Stimulated activated CD4-positive, alpha-beta T cell treated with anti-CD3 and anti-CD28 coated beads, TNF-alpha, amount 100 ng/mL, for 1 hour (primary cell): ENCODE data around the gene SLC38A3.

ENCODE experiments used
- DNase-seq, 3 donors: peaks; one replicate each; pipeline ENCODE4 v3.0.0-alpha.2; 2020; ENCODE audit warnings: low read depth in 3 of 3, low spot score in 1 of 3

The SLC38A3 gene

DNA sequence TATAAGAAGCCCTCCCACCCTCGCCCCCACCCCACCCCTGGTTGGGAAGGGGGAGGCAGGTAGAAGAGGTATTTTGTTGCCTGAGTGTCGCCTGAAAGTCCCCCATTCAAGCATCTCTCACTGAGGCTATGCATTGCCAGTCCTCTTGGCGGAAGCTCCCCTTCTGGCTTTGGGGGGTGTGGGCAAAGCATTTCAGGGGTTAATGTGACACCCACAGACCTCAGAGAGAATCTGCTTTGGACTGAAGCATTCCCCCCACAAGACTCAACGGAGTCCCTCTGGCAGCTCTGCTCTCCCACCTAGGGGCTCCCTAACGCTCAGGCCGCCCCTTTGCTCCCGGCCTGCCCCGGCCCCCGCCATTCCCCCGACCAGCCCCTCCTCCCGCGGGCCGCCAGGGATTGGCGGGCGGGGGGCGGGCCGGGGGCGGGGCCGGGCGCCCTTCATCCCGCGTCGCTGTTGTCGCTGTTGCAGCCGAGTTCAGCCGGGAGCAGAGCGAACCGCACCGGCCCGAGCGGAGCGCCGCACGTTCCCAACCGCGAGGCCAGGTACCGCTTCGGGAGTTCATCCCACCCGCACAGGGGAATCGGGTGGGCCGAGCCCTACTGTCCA is at the start of gene SLC38A3:
SLC38A3 (plus strand) TSS at position 468 of the 609 bp plus-strand sequence. CDS start 8,929 bp downstream, outside the sequence.
- DNase-seq, result no peak

DNA sequence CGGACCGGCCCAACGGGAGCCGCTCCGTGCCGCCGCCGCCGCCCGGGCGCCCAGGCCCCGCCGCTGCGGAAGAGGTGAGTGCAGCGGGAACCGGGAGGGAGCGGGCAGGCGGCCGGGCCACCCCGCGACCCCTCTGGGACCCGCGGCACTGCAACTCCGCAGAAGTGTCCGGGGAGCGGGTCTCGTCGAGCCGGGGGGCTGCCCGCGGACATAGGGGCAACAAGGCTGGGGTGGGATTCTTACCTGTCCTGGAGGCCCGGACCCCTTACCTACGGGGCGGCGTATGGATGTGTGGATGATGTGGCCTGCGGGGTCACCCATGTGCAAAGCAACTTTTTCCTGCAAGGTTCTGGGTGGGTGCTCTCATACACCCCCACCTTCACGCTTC is 49.6 kb upstream of the SLC38A3 start:
- no peak for DNase-seq

DNA sequence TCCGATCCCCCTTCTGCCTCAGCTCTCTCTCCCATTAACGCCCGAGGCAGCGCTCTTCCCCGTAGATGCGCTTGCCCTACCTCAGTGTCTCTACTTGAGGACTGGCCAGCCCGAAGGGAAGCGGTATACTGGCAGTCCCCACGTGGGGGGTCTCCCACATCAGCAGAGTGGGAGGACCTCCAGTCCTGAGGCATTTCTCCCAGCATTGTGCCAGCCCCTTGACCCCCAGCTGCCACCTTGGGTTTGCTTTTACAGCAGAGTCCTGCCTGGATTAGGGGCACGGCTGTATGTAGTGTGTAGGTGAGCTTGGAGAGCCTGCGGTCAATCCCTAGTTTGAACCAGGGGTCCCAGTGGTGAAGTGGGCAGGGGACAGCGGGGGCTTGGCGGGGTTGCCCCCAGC is 49.2 kb upstream of the SLC38A3 start:
- DNase-seq, result no peak

DNA sequence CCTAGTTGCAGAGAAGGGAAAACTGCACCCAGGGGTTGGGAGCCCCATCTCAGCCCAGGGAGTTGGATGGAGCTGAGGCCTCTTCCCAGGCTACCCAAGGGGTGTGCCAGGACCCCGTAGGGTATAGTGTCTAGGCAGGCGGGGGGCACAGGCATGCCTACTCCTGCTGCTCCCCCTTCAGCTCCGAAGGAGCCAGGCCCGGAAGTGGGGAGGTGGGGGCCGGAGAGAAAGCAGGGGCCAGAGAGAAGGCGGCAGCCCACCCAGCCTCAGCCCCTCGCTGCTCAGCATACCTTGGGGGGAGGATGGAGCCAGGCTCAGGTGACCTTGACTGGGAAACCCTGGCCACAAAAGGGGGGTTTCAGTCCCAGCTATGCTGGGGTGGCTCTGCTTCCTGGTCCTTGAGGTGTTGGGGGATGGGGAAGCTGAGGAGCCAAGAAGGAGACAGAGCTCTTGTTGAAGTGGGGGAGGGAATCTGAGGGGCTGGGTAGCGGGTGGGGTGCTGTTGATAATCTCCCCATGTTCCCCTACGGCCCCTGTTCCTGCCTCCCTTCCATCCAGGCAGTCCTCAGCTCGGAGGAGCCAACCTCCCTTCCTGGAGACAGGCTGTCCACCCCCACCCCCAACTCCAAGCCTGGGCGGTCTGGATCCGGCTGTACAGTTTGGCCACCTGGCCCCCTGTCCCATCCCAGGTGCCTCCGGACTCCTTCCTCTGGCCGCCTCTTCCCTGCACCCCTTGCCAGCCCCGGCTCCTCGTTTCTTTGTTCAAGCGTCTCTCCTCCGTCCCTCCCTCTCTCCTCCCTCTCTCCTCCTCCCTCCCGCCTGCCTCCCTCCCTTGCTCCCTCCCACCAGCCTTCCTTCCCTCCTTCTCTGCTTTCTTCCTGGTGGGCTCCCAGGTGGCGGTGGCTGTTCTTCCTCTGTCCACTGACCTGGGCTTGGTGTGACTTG is 48.2 kb upstream of the SLC38A3 start:
- no peak for DNase-seq

DNA sequence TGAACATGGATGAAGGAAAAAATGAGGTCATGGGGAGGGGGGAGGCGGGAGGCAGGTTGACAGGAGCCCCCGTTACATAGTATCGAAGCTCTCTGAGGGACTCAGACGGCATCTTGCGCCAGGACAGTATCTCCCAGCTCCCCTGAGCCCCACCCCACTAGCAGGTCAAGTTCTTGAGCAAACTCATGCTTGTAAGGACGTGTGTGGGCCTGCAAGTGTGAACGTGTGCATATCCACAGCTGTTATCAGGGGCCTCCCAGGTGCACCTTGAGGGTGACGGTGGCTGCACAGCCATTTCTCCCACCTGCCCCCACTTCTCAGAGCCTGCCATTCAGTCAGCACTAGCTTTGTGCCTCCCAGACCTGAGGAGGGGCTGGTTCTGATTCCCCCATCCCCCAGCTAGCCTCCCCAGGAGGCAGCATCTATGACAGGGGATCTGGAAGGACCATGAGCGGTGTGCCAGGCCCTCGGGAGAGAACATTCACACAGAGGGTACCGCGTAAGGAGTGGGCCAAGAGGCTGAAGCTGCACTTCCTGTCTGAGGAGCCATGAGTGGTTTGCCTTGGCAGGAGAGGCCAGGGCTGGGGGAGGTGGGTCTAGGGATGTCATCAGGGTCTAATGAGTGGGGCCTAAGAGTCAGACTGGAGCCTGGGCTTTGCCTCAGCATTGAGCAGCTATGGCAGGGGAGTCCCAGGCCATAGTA is 47.1 kb upstream of the SLC38A3 start:
- DNase-seq, result no peak

DNA sequence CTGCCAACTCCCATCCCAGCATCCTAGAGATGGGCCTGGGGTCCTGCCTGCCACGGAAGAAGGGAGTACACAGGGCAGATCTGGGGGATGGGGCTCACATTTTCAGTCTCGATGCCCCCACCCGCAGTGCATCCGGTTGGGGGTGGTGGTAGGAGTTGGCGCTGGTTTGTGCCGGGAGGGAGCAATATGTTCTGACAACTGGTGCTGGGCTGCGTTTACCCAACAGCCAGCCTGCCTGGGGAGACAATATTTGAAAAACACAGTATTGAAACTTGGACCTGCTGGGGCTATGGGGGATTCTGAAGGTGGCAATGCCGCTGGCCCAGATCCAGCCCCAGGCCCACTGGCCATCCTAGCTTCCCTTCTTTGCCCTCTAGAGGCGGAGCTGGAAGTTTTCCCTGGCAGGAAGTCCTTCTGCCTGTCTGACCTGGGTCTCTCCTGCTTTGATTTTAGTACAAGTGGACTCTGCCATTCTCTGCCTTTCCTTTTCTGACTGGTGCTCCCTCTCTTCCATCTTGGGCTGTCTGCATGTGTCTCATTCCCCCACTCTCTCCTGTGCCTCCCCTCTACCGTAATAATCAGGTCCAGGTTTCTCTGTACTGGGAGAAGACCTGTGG is 46.4 kb upstream of the SLC38A3 start:
- DNase-seq, result no peak

DNA sequence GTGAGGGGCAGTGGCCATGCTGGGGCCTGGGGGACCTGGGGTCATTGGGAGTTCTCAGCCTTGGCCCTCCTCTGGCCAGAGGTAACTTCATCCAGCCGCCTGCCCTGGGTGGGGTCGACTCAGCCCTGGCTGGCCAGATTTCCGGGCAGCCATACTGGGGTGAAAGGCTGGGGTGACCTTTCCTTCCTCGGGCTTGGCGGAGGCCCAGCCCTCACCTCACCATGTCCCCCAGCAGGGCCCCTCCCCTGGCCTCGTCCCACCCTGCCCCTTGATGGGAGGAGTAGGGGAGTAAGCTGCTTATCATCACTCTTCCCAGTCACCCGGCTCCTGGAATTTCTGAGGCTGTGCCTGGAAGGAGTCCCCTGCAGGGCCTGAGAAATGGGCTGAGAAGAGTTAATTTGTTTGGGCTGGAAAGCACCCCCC is 44.5 kb upstream of the SLC38A3 start:
- DNase-seq, result no peak

DNA sequence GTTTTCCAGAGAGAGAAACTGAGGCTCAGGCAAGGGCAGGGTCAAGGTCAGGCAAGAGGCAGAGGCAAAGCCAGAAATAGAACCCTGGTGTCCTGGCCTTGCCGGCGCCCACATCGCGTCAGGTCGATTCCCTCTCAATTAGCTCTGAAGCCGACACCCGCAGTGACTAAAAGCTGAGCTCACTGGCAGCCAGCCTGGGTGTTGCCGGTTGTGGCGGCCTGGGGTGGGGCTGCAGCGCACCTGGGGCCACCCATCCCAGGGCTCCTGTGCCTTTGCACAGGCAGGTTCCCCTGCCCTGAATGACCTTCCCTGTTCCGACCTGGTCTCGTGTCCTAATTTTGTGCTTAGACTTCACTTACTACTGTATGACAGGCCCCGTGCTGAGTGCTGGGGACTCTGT is 43.8 kb upstream of the SLC38A3 start:
- no peak for DNase-seq

DNA sequence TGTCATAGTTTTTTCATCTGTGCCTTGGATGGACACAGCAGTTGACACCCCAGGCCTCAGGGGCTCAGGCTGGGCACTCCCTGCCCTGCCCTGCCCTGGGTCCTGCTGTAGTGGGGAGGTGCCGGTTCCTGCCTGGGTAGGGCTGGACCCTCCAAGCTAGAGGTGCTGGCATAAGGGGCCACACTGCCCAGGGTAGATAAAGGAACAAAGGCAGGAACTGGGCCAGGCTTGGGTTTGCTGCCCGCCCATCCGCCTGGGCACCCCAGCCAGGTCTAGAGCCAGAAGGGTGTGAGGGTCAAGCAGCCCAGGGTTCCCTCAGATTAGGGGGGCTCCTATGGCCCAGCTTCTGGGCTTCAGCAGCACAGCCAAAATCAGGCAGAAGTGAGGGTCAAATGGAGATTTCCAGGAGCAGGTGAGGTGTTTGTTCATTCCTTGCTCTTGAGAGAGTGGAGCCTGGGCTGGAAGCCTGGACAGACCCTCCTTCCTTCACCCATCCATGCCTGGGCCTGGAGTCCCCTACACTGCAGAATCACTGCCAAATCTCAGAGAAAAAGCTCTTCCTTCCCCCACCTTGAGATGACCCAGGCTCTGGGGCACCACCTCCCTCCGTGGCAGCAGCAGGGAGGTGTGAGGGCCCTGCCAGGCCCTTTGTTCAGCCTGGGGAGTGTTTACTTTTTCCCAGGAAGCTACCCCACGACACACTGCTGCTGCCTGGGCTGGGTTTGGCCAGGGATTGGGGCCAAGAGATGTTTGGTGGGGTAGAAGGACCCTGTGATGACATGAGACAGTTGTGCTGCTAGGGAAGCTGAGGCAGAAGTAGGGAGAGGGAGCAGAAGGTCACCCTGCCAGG is 42.8 kb upstream of the SLC38A3 start:
- DNase-seq, result no peak

DNA sequence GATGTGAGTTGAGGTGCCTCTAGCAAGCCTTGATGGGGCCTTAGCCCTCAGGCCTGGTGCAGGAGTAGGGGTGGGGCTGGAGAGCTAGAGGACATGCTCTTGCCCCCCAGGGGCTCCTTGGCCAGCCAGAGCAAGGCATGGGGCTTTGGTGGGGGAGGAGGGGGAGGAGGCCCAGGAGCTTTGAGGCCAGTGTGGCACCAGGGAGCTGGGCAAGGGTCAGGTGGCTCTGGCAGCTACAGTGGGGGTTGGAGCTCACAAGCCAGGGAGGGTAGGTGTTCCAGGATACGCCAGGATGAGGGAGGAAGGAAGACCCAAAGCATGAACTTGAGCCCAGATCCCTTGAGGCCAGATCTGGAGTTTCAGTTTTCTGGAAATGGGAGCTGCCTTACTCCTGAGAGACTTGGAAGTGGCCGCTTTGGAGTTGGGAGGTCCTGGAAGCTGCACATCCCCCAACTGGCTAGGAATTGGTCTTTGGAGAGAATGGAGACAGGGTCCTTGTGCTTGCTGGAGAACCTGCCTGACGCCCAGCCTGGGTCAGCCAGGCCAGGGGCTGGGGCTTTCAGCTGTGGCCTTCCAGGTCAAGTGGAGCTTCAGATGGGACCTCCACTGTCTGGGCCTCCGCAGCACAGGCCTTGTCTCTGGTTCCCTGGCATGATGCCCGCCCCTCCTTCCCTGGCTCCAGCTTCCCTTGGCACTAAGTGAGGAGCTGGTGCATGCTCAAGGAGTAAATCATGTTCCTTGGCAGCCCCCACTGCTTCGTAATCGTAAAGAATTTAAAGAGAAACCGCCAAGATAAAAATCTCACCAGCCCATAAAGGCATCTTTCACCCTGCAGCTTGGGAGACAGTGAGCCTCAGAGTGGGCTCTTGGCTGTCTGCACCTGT is 41.3 kb upstream of the SLC38A3 start:
- DNase-seq, result no peak

DNA sequence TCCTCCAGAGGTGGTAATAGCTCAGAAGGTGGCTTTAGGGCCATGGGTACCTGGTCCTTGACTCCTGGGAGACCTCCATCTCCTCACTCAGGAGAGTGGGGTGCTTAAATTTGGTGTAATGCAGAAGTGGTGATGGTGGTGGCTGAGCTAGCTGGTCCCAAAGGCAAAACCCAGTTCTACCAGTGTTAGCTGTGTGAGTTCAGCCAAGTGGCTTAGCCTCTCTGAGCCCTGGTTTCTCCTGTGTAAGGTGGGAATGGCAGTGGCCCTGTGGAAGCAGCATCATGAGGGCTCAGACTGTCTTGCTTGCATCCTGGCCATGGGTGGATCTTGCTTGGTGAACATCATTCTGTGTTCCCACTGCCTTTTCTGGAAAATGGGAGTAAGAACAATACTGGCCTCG is 40.6 kb upstream of the SLC38A3 start:
- DNase-seq, result no peak

DNA sequence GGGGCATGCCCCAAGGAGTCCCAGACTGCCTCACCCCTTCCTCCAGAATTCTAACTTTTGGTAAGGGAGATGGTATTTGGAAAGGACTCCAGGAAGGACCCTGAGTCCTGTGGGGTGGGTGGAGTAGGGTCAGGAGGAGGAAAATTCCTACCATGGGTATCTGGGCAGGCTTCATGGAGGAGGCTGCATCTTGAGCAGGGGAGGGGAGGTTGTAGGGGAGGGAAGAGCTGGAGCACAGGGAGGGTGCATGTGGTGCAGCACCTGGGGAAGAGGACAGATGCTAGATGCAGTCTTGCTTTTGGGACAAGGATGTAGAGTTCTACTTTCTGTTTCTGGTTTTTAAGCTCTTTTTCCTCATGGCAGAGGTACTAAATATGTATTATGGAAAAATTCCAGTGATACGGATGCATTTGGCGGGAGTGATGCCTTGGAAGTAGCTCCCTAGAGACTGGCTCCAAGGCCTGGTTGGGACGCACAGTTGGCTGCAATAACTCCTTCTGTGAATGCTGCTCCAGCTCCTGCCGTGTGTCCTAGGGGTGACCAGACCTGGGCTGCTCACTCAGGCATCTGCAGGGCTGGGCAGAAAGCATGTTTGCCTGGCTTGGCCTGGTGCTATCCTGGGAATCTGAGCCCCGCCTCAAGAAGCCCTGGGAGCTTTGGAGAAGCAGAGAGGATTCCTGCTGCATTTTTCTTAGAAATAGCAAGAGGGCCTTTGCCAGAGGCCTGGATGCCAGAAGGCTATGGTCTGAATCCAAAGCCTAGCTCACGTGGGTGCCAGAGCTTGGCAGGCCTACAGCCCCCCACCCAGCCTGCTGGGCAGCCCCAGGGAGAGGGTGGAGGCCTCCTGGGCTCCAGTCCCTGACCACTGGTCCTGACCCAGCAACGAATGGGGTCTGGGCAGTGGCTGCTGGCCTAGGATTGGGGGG is 39.8 kb upstream of the SLC38A3 start:
- DNase-seq, result no peak

DNA sequence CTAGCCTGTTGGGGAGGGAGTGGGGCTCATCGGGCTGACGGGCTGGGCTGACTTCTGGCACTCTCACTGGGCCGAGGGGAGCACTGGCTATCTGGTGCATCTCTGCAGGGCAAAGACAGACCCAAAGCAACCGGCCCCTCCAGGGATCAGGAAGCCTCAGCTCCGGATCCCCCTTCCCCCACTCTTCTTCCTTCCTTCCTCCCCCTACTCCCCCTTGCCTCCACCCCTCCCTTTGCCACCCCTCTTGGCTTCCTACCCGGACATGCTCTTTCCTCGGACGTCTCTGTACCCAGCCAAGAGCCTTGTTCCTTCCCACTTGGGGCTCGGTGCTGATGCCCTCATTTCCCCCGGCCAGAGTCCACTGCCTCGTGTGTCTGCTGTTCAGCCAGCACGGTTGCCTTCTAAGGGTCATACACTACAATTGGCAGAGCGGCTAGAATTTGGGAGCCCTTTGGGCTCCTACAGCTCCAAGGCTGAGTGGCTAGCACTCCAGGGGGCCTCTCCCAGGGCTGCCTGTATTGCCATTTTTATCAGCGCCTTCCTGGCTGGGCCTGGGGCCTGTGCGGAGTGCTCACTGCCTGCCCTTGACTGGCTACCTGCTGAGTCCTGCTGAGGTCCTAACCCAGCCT is 39.0 kb upstream of the SLC38A3 start:
- no peak for DNase-seq

DNA sequence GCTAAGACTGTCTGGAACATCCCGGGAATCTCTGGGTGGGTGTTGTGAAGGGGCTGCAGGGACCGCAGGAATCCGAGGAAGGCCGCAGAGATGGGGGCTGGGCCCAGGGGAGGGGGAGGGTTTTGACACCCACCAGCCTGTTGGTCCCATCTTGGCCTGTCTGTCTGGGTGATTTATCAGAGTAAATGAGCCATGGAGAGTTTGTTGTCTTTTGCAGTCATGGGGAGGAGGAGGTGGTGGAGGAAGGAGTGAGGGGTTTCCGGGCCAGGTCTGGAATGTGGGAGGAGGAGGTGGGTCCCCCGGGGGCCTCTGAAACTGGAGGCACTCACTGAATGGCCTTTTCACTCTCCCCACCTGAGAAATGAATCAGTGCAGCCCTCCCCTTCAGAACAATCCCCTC is 38.5 kb upstream of the SLC38A3 start:
- DNase-seq, result no peak

DNA sequence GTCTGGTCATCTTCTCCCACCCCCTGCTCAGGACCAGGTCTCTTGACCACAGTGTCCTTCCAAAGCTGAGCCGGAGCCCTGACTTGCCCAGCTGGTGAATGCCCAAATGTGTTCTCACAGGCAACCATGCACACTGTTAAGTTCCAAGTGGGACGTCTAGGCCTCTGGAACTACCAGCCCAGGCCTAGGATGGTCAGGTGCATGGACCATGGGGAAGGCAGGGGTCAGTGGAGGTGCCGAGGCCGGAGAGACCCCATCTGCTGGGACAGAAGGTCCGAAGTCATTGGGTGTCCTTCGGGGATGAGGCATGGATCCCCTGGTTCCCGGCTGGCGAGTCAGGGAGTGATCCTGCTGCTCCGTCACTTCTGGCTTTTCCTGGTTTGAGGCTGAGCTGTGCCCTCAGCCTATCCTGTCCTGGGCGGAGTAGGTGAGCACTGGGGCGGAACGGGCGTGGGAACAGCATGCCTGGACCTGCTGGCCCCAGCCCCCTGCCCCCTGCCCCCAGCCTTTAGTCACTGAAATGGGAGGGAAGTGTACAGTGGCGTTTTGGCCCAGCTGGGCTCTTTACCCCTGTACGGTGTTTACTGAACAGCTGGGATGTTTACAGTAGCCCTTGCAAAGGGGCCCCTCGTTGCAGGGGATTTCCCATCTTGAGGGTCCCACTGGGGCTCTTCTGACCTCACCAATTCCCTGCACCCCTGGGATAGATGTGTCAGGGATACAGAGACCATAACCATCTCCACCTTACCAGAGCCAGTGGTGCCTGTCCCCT is 37.8 kb upstream of the SLC38A3 start:
- no peak for DNase-seq

DNA sequence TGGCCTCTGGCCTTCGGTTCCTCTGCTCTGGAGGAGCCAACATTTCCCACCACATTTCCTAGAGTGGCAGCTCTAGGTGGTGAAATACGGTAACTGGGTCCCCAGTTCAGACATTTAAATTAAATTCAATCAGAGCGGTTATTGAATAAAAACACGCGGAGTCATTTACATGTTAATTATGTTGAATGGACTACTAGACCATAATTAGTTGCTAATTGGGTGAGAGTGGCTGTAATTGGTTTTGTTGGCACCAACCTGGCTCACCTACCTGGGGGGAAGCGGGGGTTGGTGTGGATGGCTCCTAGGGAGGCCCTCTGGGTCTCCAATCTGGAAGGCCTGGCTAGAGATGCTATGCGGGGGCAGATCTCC is 37.2 kb upstream of the SLC38A3 start:
- no peak for DNase-seq

DNA sequence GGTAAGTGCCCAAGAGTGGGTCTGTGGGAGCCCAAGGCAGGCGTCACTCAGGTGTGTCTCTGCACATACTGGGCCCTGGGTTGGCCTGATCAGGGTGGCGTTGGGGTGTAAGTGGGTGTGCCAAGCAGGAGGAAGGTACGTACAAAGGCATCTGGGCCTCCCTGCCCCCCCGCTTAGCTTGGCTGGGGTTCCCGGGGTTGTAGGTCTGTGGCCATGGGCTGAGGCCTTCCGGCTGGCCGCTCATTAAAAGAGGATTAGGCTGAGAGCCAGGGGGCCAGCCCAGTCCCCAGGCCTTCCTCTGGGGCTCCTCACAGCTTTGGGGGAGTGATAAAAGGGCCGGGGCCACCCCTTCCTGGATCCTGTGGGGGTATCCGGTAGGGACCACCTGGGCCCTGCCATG is 36.7 kb upstream of the SLC38A3 start:
- DNase-seq, result no peak
